ENCODE results near the gene FHIP1B.

FHIP1B gene

GRCh38 chr11:6238902-6239301 is 4.5 kb upstream of the FHIP1B start, which contains the start of gene CNGA4:
CNGA4 (plus strand) TSS chr11:6239089; CDS start chr11:6239207, 118 bp downstream.
- no peak for DNase-seq (ENCODE audit: low spot score)

GRCh38 chr11:6237761-6238302 is 3.4 kb upstream of the FHIP1B start:
- DNase-seq (ENCODE audit: low spot score), result no peak

GRCh38 chr11:6237266-6237665 is 2.8 kb upstream of the FHIP1B start:
- DNase-seq (ENCODE audit: low spot score), result no peak

GRCh38 chr11:6233984-6234386 is 451 bp downstream of the FHIP1B start:
- no peak for DNase-seq (ENCODE audit: low spot score)

GRCh38 chr11:6232899-6233298 is 1.5 kb downstream of the FHIP1B start:
- no peak for DNase-seq (ENCODE audit: low spot score)

GRCh38 chr11:6229911-6230310 is 4.5 kb downstream of the FHIP1B start:
- DNase-seq (ENCODE audit: low spot score), result no peak

GRCh38 chr11:6228520-6228919 is 5.9 kb downstream of the FHIP1B start:
- DNase-seq (ENCODE audit: low spot score), result no peak

- DNase-seq (ENCODE audit: low spot score), result no peak
Measured at GRCh38 chr11:6225896-6226295, 8.5 kb downstream of the FHIP1B start.

- no peak for DNase-seq (ENCODE audit: low spot score)
Measured at GRCh38 chr11:6225024-6225423, 9.4 kb downstream of the FHIP1B start.

GRCh38 chr11:6224421-6224820 is 10.0 kb downstream of the FHIP1B start:
- DNase-seq (ENCODE audit: low spot score), result no peak

GRCh38 chr11:6223854-6224253 is 10.6 kb downstream of the FHIP1B start:
- no peak for DNase-seq (ENCODE audit: low spot score)

- DNase-seq (ENCODE audit: low spot score), result no peak
Measured at GRCh38 chr11:6219359-6219758, 15.1 kb downstream of the FHIP1B start.

- no peak for DNase-seq (ENCODE audit: low spot score)
Measured at GRCh38 chr11:6217722-6218121, 16.7 kb downstream of the FHIP1B start.

- DNase-seq (ENCODE audit: low spot score), result peak; percentile 3
Measured at GRCh38 chr11:6216501-6216900, 17.9 kb downstream of the FHIP1B start.

- DNase-seq (ENCODE audit: low spot score), result peak; percentile 3
Measured at GRCh38 chr11:6214530-6214929, 19.9 kb downstream of the FHIP1B start.

- DNase-seq (ENCODE audit: low spot score), result peak; percentile 3
Measured at GRCh38 chr11:6210274-6210955, 24.0 kb downstream of the FHIP1B start.

GRCh38 chr11:6209801-6210200 is 24.6 kb downstream of the FHIP1B start:
- peak; percentile 3 for DNase-seq (ENCODE audit: low spot score)

GRCh38 chr11:6206456-6207180 is 27.8 kb downstream of the FHIP1B start:
- no peak for DNase-seq (ENCODE audit: low spot score)

- no peak for DNase-seq (ENCODE audit: low spot score)
Measured at GRCh38 chr11:6205366-6205765, 29.1 kb downstream of the FHIP1B start, which contains the start of gene C11orf42. C11orf42 (plus strand) TSS chr11:6205557; CDS start chr11:6205616, 59 bp downstream.

GRCh38 chr11:6204706-6205105 is 29.7 kb downstream of the FHIP1B start:
- no peak for DNase-seq (ENCODE audit: low spot score)

- no peak for DNase-seq (ENCODE audit: low spot score)
Measured at GRCh38 chr11:6203327-6203726, 31.1 kb downstream of the FHIP1B start.

GRCh38 chr11:6202041-6202440 is 32.4 kb downstream of the FHIP1B start:
- DNase-seq (ENCODE audit: low spot score), result no peak

- no peak for DNase-seq (ENCODE audit: low spot score)
Measured at GRCh38 chr11:6201481-6201880, 33.0 kb downstream of the FHIP1B start.
